ENCODE results near the gene DLGAP3.
"Not testable (repeated sequence)": the region's sequence is repeated elsewhere in the genome, so short reads cannot be mapped to it uniquely, and the experiment has no call there.

DLGAP3 gene

DNA sequence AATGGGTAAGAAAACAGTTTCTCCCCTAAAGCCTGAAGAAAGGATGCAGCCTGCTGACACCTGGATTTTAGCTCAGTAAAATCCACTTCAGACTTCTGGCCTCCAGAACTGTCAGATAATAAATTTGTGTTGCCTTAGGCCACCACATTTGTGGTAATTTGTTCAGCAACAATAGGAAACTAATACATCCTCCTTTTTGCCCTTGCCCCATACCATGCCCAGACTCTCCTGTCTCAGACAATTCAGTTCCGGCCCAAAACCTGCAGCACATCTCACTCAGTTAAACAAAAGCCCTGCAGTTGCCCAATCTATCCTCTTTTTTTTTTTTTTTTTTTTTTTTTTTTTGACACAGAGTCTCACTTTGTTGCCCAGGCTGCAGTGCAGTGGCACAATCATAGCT lies 95.7 kb downstream of the DLGAP3 start:
- no peak for DNase-seq (ENCODE audit: low spot score)

DNA sequence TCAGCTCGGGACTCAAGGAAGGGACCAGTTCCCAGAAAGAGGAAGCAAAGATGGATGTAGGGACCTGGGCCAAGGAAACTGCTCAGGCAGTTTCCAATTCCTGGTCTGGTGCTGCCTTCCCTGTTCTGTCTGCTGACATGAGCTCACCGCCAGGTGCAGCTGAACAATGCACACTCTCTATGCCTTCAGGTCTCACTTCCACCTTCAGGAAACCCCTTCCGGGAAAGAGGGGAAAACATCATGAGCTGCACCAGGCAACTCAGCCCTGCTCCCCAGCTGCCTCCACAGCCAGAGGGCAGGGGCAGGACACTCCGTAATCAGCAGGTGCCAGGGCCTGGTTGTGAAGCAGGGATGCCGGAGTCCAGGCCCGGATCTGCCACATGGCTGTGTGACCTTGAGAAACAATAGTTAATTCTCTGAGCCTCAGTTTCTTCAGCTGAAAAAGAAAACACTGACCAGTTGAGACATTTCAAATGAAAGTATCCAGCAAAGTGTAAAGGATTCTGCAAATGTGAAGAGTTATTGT lies 97.7 kb downstream of the DLGAP3 start:
- no peak for DNase-seq (ENCODE audit: low spot score)

GRCh38 chr1:34829250-34829649 lies 100.2 kb downstream of the DLGAP3 start:
- DNase-seq (ENCODE audit: low spot score), result no peak

DNA sequence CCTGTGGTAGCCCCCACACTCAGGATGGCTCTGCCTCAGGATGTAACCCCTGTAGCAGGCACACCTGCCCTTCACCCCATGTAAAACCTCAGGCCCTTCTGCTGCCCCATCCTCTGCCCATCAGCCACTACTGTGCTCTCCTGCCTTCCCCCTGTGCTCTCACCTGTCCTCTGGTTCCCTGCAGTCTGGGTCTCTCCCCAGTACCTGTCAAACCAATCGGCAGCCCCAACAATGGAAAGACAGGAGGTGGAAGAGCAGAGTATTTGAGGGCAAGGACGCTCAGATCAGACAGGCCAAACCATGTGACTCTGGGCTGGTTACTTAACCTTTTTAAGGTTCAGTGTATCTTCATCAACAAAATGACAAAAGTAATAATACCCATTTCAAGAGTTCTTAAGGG lies 100.8 kb downstream of the DLGAP3 start:
- DNase-seq (ENCODE audit: low spot score), result no peak

DNA sequence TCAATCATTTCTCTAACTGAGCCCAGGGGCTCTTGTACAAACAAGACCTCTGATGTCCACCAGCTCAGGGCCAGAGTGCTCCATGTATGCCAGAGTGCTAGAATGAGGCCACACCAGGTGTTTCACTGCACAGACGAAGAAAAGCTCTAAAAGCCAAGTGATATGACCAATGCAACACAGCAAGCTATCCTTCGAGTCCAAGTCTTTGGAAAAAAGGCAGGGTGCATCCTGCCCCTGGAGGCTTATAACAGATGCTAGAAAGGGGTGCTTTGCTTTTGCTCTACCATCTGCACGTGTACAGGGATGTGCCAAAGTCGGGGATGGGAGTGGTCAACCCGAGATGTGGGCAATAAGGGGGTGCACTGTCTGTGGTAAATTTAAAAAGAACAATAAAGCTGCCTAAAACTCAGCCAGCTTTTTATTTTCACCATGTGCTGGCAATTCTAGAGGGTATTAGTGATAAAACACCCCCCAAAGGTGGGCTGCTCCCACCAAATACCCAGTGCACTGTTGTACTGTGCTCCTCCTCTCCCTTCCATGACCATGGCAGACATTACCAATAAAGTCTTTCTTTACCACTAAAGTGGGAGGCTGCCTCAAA lies 102.0 kb downstream of the DLGAP3 start:
- no peak for DNase-seq (ENCODE audit: low spot score)

DNA sequence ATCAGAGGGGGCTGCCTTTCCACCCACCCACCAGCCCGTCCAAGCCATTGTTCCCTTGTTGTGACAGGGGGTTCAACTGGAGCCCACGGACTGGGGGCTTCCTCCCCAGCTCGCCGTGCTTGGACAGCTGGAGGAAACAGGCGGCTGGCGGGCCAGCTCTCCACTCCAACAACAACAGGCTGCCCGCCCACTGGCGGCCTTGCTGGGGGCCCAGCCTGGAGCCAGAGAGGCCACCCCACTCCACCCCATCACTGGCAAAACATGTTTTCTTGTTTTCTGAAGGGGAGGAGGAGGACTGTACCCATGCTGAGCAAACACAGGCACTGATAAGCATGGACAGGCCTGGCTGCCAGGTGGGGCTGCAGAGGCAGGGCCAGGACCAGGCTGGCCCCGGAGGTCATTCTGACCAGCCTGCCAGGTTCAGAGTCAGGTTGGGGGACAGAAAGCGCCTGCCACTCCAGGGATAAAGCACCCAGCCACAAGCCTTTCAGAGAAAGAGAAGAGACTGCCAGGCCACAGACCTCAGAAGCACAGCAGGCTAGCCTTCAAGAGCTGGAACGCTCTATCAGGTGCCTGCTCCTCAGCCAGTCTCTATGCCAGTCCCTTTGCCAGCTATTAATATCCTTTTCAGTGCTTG lies 103.9 kb downstream of the DLGAP3 start:
- no peak for DNase-seq (ENCODE audit: low spot score)

DNA sequence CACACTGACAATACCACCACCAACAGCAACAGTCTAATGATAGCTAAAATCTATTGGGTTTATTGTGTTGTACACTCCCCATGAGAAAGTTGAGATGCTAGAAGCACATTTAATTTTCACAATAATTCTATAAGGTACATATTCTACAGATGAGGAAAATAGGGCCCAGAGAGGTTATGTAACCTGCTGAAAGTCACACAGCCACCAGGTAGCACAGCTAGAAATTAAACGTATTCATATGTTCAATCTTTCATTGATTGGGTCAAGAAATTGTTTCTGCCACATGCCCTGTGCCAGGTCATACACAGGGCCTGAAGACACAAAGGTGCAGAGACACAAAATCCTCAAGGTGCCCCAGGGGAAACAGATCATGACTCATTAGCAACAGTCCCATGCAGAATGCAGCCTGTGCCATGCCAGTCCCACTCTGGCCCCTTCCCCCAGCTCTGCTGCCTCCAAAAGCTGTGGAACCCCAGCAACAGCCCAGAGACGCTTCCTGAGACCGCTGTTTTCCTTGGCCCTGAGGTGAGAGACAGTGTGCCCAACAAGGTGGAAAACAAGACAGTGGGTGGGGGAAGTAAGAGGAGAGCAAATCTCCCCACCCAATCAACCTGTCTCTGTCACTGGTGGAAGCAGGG lies 104.5 kb downstream of the DLGAP3 start:
- no peak for DNase-seq (ENCODE audit: low spot score)

DNA sequence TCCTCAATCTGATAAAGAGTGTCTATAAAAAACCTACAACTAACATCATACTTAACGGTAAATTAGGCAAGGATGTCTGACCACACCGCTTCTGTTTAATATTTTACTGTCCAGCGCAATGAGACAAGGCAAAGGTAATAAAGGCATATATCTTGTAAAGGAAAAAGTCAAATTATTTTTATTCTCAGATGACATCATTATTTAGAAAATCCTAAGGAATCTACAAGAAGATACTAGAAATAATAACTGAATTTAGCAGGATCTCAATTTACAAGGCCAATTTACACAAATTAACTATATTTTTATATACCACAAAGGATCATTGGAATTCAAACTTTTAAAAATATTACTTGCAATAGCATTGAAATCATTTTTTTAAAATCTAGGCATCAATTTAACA lies 107.2 kb downstream of the DLGAP3 start:
- no peak for DNase-seq (ENCODE audit: low spot score)

DNA sequence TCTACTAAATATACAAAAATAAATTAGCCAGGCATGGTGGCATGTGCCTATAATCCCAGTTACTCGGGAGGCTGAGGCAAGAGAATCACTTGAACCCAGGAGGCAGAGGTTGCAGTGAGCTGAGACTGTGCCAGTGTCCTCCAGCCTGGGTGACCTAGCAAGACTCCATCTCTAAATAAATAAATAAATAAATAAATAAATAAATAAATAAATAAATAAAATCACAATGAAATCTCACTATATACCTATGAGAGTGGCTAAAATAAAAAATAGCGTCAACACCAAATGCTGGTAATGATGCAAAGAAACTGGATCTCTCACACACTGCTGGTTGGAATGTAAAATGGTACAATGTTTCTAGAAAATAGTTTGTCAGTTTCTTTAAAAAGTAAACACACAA lies 110.6 kb downstream of the DLGAP3 start:
- DNase-seq (ENCODE audit: low spot score), result not testable (repeated sequence)

DNA sequence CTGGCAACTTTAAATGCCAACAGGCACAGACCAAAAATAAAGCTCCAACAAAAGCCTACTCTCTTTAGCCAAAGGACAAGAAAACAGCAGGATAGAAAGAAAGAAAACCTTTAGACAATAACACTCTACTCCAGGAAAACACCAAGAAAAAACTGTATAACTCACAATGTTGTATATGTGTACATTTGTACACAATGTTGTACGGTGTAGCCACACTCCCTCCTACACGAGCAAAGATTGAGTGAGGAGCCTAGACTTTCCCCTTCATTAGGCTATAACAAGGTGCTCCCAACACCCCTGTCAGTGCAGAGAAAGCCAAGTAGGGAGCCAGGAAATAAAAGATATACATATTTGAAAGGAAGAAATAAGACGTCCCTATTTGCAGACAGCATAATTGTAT lies 112.7 kb downstream of the DLGAP3 start:
- DNase-seq (ENCODE audit: low spot score), result no peak

GRCh38 chr1:34816332-34816731 lies 113.1 kb downstream of the DLGAP3 start:
- no peak for DNase-seq (ENCODE audit: low spot score)
